Neuronal stem cell (in vitro differentiated cells): ENCODE data around the gene MUC5B.

ENCODE experiments used
- DNase-seq: peaks from one replicate; pipeline ENCODE4 v3.0.0-alpha.2; 2013; ENCODE audit warnings: low spot score
- H2AFZ ChIP-seq: one replicate; pipeline ENCODE4 v1.6.1; 2013; ENCODE audit warnings: mild to moderate bottlenecking, low read length, inconsistent platforms
- H2AK5ac ChIP-seq: 2 replicates; pipeline ENCODE4 v1.6.1; 2013; ENCODE audit warnings: low read depth, mild to moderate bottlenecking, inconsistent platforms, low read length, moderate library complexity, mixed read lengths
- H2BK120ac ChIP-seq: 2 replicates; pipeline ENCODE4 v1.6.1; 2013; ENCODE audit warnings: low read depth, mild to moderate bottlenecking, inconsistent platforms, low read length, moderate library complexity, mixed read lengths
- H2BK12ac ChIP-seq: one replicate; pipeline ENCODE4 v1.6.1; 2013; ENCODE audit warnings: low read length, inconsistent platforms
- H2BK15ac ChIP-seq: 2 replicates; pipeline ENCODE4 v1.6.1; 2013; ENCODE audit warnings: mild to moderate bottlenecking, low read length, inconsistent platforms, mixed read lengths
- H2BK5ac ChIP-seq: one replicate; pipeline ENCODE4 v1.6.1; 2013; ENCODE audit warnings: inconsistent platforms, mild to moderate bottlenecking, low read length, moderate library complexity
- H3K14ac ChIP-seq: one replicate; pipeline ENCODE4 v1.6.1; 2013; ENCODE audit warnings: low read length, inconsistent platforms
- H3K18ac ChIP-seq: 2 replicates; pipeline ENCODE4 v1.6.1; 2013; ENCODE audit warnings: low read length, inconsistent platforms
- H3K23ac ChIP-seq: 2 replicates; pipeline ENCODE4 v1.6.1; 2013; ENCODE audit warnings: low read depth, mild to moderate bottlenecking, mixed read lengths, low read length, inconsistent platforms; ENCODE audit not compliant: poor library complexity
- H3K27ac ChIP-seq: replicated peaks from 3 replicates; pipeline ENCODE4 v1.5.1; 2013; ENCODE audit warnings: low read length, inconsistent platforms
- H3K27me3 ChIP-seq, 3 experiments: 2 replicates each; pipeline ENCODE4 v1.6.1; 2013; ENCODE audit warnings: low read length in 3 of 3, mild to moderate bottlenecking in 2 of 3, inconsistent platforms in 1 of 3, low read depth in 1 of 3, mixed read lengths in 1 of 3, moderate library complexity in 1 of 3; ENCODE audit not compliant: control insufficient read depth in 3 of 3, insufficient read depth in 3 of 3
- H3K36me3 ChIP-seq, 2 donors: replicated peaks in 1 of 2; 2 replicates each; pipeline ENCODE4 v1.6.1; 2013; ENCODE audit warnings: low read length in 2 of 2; ENCODE audit not compliant: control insufficient read depth in 2 of 2, insufficient read depth in 2 of 2
- H3K4ac ChIP-seq: 2 replicates; pipeline ENCODE4 v1.6.1; 2013; ENCODE audit warnings: inconsistent platforms, mild to moderate bottlenecking, low read length, moderate library complexity
- H3K4me1 ChIP-seq, 2 donors: 1 replicate in 1 of 2; 2 replicates in 1 of 2; pipeline ENCODE4 v1.6.1; 2013; ENCODE audit warnings: low read length in 2 of 2, low read depth in 1 of 2; ENCODE audit not compliant: control insufficient read depth in 2 of 2, insufficient read depth in 1 of 2
- H3K4me2 ChIP-seq: one replicate; pipeline ENCODE4 v1.6.1; 2013; ENCODE audit warnings: mild to moderate bottlenecking, low read length, inconsistent platforms; ENCODE audit not compliant: insufficient read depth, poor library complexity, severe bottlenecking
- H3K4me3 ChIP-seq, 2 donors: 2 replicates each; pipeline ENCODE4 v1.5.1; 2013; ENCODE audit warnings: low read length in 2 of 2, mild to moderate bottlenecking in 2 of 2, inconsistent platforms in 1 of 2, moderate library complexity in 1 of 2
- H3K79me1 ChIP-seq: one replicate; pipeline ENCODE4 v1.6.1; 2013; ENCODE audit warnings: low read depth, mild to moderate bottlenecking, inconsistent platforms, low read length, moderate library complexity
- H3K9ac ChIP-seq: one replicate; pipeline ENCODE4 v1.6.1; 2013; ENCODE audit warnings: mild to moderate bottlenecking, low read depth, low read length, inconsistent platforms; ENCODE audit not compliant: poor library complexity
- H3K9me3 ChIP-seq, 2 donors: replicated peaks in 1 of 2; 2 replicates each; pipeline versions ENCODE3 to v1.6.1; 2013; ENCODE audit warnings: low read length in 2 of 2, mild to moderate bottlenecking in 2 of 2, inconsistent platforms in 1 of 2, low read depth in 1 of 2, mixed read lengths in 1 of 2, moderate library complexity in 1 of 2; ENCODE audit not compliant: control insufficient read depth in 2 of 2, insufficient read depth in 1 of 2
- H4K8ac ChIP-seq: one replicate; pipeline ENCODE4 v1.6.1; 2013; ENCODE audit warnings: low read depth, mild to moderate bottlenecking, inconsistent platforms, low read length, moderate library complexity
- H4K91ac ChIP-seq: one replicate; pipeline ENCODE4 v1.6.1; 2013; ENCODE audit warnings: low read length, low read depth, mild to moderate bottlenecking, inconsistent platforms; ENCODE audit not compliant: poor library complexity
- WGBS, 2 donors: extraction: QIAGEN DNeasy Blood & Tissue Kit; methylation state at CpG; one replicate each; pipeline ENCODE4 v1.1.7; 2013; ENCODE audit warnings: missing lambda C conversion rate in 2 of 2, mixed read lengths in 1 of 2; ENCODE audit not compliant: insufficient read length in 2 of 2, insufficient replicate concordance in 1 of 2; ENCODE audit errors: extremely low coverage in 2 of 2; 5-methylcytosine and 5-hydroxymethylcytosine counted together

MUC5B gene

DNA sequence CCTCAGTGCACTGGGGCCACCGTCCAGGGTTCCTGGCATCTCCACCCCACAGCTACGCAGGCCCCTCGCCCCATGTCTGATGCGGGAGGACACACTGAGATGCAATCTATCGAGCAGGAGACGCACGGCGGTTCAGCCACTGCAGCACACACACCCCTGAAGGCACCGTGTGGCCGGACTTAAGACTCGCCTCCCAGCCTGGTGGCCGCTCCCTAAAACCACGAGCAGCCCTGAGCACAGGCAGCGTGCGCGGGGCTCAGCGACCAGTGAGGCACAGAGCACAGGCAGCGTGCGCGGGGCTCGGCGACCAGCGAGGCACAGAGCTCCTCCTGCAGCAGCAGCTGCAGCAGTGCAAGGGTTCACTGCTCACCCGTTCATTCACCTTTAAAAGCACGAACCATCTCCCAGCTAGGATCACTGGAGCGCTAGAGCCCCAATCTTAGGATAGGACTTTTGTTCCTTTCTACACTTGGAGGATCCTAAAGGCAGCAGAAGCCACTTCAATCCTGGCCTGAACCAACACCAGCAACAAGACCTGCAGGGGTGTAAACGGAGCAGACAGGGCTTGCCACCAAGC is 55.2 kb downstream of the MUC5B start:
- Histone ChIP-seq H2AK5ac (no peak overlapping the region), H3K4me2 (no peak overlapping the region), H2BK5ac (no peak overlapping the region), H3K4me1 (no peaks in the 10 kb centered on the region), H3K4me3 (no peak overlapping the region), H3K36me3 (peaks cover 14 to 71% of the 10 kb centered on the region in 2 donors), H2BK12ac (no peak overlapping the region), H4K8ac (no peak overlapping the region), H2AFZ (no peak overlapping the region), H3K14ac (peak overlapping the region; percentile 71), H3K27ac (no peak overlapping the region), H3K27me3 (no peaks in the 10 kb centered on the region), H2BK120ac (no peak overlapping the region), H2BK15ac (no peak overlapping the region), H4K91ac (no peak overlapping the region), H3K9ac (peak overlapping the region; percentile 80), H3K9me3 (no peaks in the 10 kb centered on the region), H3K23ac (no peak overlapping the region), H3K18ac (peak overlapping the region; percentile 8), H3K79me1 (peaks cover 15% of the 10 kb centered on the region), H3K4ac (no peak overlapping the region)
- no peak for DNase-seq
- WGBS, 2 donors: no CpG with 5 or more reads among the region's 27 CpGs

DNA sequence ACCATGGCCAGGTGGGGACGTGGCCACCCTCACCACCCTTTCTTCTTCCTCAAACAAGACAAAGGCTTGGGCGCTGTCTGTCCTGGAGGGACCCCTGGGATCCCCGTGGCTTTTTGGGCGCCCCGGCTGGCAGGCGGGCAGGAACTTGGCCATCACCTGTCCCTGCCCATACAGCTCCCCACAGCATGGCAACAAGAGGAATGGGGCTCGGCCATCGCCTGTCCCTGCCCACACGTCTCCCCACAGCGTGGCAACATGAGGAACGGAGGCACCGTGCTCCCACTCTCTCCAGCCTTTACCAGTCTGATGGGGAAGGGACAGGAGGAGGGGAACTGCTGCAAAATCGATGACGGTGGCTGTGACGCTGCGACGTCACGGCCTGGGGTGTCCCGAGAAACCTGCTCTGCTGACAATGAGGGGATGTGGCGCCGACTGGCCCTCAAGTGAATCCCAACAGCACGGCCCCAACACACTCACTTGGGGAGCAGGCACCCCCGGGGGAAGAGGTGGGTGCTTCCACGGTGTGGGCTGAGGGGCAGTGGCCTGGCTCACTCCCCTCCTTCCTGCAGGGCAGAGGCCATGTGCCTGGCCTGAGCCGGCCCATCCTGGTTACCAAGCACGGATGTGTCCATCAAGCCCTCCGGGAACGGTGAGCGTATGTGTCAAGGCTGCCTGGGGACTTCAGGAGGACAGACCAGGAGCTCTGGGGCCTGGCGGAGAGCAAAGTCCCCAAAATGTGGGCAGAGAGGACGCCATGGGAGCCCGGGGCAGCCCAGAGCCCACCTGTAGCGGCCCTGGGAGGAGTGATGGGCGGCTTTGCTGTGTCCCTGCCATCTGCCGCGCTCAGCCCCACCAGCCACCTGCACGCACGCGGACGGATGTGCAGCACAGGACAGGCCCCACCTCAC is 56.2 kb downstream of the MUC5B start:
- Histone ChIP-seq H2AK5ac (no peak overlapping the region), H4K91ac (no peak overlapping the region), H3K9ac (peak overlapping the region; percentile 80), H2AFZ (no peak overlapping the region), H3K36me3 (peaks cover 14 to 74% of the 10 kb centered on the region in 2 donors), H2BK5ac (no peak overlapping the region), H2BK120ac (no peak overlapping the region), H3K23ac (peak overlapping the region; percentile 65), H3K4me2 (no peak overlapping the region), H3K9me3 (no peaks in the 10 kb centered on the region), H3K4me1 (no peaks in the 10 kb centered on the region), H2BK15ac (no peak overlapping the region), H3K18ac (peak overlapping the region; percentile 13), H3K79me1 (peaks cover 14% of the 10 kb centered on the region), H3K14ac (peak overlapping the region; percentile 17), H3K4me3 (peak overlapping the region in 1 of 2 donors; percentile 12), H2BK12ac (peak overlapping the region; percentile 58), H3K27me3 (no peaks in the 10 kb centered on the region), H3K27ac (no peak overlapping the region), H4K8ac (no peak overlapping the region), H3K4ac (no peak overlapping the region)
- WGBS, 2 donors: no CpG with 5 or more reads among the region's 40 CpGs
- no peak for DNase-seq

DNA sequence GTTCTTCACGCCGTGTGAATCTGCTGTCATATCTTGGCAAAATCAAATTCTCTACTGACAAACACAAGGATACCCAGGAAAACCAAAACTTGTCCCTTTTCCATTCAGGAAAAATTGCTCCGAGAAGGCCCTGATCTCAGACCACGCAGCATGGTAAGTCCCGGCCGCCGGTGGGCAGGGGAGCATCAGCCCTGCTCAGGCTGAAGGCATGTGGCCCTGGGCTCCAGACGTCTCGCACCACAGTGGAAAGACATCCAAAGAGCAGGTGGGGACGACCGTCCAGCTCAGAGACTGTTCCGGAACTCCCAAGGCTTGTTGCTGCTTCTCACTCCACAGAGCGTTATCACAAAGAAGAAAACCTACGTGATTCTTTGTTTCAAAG is 56.8 kb downstream of the MUC5B start:
- H2BK120ac ChIP-seq: no peak overlapping the region
- no peak overlapping the region for H3K4ac ChIP-seq
- H3K14ac ChIP-seq: no peak overlapping the region
- no peak overlapping the region for H3K4me2 ChIP-seq
- no CpG with 5 or more reads among the region's 14 CpGs for WGBS, 2 donors
- no peak overlapping the region for H2BK12ac ChIP-seq
- no peak overlapping the region for H2BK15ac ChIP-seq
- no peak overlapping the region for H3K27ac ChIP-seq
- peaks cover 15% of the 10 kb centered on the region for H3K79me1 ChIP-seq
- DNase-seq: no peak
- no peak overlapping the region for H4K91ac ChIP-seq
- H2AFZ ChIP-seq: no peak overlapping the region
- no peaks in the 10 kb centered on the region for H3K9me3 ChIP-seq
- H2BK5ac ChIP-seq: no peak overlapping the region
- no peaks in the 10 kb centered on the region for H3K4me1 ChIP-seq
- H3K18ac ChIP-seq: no peak overlapping the region
- H3K36me3 ChIP-seq: peaks cover 15 to 75% of the 10 kb centered on the region in 2 donors
- H3K4me3 ChIP-seq: no peak overlapping the region
- no peaks in the 10 kb centered on the region for H3K27me3 ChIP-seq
- peak overlapping the region; percentile 65 for H3K23ac ChIP-seq
- peak overlapping the region; percentile 21 for H3K9ac ChIP-seq
- no peak overlapping the region for H2AK5ac ChIP-seq
- no peak overlapping the region for H4K8ac ChIP-seq
